Middle frontal gyrus (tissue), 1 donor: ENCODE data around the gene PRRC2B.
"Not testable (repeated sequence)": the region's sequence is repeated elsewhere in the genome, so short reads cannot be mapped to it uniquely, and the experiment has no call there.

Experiments
- DNase-seq: peaks from one replicate; pipeline ENCODE4 v3.0.0-alpha.2; 2015; ENCODE audit warnings: low spot score; ENCODE audit errors: extremely low spot score

Gene PRRC2B

DNA sequence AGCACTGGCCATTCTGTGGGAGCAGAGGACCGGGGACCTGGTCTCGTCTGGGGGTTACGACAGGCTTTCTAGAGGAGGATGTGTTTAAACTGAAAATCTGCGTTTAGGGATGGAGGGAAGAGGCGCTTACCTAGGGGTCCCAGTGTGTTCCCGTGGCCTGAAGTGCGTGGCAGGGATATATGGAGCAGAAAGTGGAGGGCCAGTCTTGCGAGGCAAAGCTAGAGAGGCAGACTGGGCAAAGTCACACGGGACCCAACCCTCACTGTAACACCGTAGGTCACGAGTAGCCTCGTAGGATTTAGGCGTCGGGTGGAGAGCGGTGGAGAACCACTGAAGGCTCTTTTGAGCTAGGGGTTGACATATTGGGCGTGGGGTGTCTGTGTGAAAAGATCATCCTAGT, 76.1 kb downstream of the PRRC2B start:
- DNase-seq, result no peak

DNA sequence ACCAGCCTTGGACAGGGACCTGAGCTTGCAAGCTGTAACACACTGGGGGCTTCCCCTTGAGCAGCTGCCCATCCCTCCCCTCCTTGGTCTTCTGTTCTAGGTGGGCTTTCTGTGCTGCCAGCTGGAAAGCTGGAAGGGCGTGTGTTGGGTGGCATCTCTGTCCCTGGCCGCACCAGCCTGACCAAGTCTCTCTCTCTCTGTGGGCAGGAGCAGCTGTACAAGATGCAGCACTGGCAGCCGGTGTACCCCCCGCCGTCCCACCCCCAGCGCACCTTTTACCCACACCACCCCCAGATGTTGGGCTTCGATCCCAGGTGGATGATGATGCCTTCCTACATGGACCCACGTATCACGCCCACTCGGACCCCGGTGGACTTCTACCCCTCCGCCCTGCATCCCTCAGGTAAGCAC, 76.7 kb downstream of the PRRC2B start:
- no peak for DNase-seq

DNA sequence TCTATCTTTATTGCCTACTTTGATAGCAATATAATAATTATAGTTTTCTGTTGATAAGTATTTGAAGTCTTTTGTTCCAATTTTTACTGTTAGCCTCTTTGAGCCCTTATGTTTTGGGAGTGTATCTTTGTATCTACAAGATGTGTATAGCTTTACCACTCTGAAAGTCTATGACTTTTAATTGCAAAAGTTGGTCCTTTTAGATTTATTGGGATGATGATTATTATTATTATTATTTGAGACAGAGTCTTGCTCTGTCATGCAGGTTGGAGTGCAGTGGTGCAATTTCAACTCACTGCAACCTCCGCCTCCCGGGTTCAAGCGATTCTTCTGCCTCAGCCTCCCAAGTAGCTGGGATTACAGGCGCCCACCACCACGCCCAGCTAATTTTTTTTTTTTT, 78.2 kb downstream of the PRRC2B start:
- DNase-seq, result not testable (repeated sequence)

DNA sequence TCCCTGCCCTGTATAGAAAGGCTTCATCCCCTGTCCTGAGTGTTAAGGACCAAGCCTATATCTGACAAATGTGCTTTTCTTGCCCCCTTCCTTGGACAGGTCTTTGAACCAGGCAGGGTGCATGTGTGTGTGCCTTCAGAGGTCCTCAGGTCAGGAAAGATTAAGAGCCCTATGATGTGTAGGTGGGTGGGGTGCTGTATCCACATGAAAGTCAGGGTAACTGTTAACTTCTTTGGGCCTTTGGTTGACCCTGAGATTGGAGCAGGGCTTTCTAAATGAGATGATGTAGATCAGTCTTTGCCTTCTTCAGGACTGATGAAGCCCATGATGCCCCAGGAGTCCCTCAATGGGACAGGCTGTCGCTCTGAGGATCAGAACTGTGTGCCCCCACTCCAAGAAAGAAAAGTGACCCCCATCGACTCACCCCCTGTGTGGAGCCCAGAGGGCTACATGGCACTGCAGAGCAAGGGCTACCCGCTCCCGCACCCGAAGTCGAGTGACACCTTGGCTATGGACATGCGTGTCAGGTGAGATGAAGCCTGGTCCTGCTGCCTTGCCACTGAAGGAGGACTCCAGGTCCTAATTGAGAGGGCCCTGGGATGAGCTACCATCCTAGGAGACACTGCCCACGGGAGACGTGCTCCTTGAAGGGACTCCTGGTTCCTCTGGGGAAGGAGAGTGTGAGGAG, 79.5 kb downstream of the PRRC2B start:
- DNase-seq, result no peak

DNA sequence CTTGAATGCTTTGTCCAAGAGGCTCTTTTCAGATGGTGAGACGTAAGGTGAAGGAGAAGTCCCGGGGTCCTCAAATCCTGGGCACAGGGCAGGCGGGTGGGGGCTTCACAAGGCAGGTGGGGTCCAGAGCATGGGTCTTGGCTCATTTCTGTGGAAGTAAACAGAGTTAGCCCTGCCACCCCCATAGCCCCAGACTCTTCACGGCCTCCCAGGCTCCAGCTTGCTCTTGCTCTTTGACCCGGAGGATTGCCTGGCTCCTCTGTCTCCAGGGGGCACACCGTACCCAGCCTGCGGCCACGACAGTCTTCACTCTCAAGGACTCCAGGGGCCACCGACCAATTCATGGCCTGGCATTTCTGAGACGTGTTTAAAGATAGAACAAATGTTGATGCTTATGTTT, 80.0 kb downstream of the PRRC2B start:
- DNase-seq, result no peak

DNA sequence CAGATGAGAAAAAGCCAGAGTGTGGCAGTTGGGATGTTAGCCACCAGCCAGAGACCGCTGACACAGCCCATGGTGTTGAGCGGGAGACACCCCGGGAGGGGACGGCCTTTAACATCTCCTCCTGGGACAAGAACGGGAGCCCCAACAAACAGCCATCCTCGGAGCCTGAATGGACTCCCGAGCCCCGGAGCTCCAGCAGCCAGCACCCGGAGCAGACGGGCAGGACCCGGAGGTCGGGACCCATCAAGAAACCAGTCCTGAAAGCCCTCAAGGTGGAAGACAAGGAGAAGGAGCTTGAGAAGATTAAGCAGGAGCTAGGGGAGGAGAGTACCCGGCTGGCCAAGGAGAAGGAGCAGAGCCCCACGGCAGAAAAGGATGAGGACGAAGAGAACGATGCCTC, 80.8 kb downstream of the PRRC2B start:
- DNase-seq, result no peak

DNA sequence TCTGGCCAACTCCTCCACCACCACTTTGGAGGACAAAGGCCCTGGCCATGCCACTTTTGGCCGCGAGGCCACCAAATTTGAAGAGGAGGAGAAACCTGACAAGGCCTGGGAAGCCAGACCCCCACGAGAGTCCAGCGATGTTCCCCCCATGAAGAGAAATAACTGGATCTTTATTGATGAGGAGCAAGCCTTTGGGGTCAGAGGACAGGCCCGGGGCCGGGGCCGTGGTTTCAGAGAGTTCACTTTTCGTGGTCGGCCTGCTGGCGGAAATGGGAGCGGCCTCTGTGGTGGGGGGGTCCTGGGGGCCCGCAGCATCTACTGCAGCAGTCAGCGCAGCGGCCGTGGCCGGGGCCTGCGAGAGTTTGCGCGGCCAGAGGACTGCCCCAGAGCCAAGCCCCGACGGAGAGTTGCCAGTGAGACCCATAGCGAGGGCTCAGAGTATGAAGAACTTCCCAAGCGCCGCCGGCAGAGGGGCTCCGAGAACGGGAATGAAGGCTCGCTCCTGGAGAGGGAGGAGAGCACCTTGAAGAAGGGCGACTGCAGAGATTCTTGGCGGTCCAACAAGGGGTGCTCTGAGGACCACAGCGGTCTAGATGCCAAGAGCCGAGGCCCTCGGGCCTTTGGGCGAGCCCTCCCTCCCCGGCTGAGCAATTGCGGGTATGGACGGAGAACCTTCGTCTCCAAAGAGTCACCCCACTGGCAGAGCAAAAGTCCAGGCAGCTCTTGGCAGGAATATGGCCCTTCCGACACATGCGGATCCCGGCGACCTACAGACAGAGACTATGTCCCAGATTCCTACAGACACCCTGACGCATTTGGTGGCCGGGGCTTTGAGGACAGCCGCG, 81.4 kb downstream of the PRRC2B start:
- no peak for DNase-seq

DNA sequence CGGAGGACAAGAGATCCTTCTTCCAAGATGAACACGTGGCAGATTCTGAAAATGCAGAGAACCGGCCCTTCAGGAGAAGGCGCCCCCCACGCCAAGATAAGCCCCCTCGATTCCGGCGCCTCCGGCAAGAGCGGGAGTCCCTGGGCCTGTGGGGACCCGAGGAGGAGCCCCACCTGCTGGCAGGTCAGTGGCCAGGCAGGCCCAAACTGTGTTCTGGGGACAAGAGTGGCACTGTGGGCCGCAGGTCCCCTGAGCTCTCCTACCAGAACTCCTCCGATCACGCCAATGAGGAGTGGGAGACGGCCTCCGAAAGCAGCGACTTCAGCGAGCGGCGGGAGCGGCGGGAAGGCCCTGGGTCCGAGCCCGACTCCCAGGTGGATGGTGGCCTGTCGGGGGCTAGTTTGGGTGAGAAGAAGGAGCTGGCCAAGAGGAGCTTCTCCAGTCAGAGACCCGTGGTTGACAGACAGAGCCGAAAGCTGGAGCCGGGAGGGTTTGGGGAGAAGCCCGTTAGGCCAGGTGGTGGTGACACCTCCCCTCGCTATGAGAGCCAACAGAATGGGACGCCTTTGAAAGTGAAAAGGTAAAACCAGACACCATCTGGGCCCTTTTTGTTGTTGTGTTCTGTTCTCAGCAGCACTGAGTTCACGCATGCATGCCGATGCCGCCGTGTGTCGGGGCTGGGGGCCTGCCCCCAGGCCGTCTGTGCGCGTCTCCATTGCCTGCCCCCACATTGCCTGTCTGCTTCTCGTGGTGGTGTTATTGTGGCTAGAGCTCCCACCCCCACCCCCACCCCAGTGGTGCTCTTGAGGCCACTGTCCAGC, 82.3 kb downstream of the PRRC2B start:
- DNase-seq, result no peak

DNA sequence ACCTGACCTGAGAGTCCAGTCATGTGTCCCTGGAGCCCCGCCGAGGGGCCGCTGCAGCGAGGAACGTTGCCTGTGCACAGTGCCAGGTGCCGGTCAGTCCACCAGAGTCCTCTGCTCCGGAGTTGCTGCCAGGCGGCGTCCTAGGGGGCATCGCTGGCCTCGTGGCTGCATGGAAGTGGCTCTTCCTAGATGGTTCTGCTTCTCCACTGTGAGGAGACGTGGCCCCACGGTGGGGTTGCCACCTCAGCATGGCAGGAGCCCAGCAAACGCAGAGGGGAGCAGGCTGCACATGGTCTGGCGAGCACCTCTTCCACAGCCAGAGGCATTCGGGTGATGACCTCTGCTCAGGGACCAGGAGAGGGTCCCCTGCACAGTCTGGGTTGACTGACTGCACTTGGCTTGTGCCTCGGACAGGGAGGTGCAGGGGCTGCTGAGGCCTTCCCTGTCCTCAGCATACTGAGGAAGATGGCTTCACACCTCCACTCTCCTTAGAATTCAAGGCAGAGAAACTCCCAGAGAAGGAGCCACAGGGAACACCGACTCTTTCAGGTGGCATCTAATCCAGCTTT, 83.0 kb downstream of the PRRC2B start:
- no peak for DNase-seq

DNA sequence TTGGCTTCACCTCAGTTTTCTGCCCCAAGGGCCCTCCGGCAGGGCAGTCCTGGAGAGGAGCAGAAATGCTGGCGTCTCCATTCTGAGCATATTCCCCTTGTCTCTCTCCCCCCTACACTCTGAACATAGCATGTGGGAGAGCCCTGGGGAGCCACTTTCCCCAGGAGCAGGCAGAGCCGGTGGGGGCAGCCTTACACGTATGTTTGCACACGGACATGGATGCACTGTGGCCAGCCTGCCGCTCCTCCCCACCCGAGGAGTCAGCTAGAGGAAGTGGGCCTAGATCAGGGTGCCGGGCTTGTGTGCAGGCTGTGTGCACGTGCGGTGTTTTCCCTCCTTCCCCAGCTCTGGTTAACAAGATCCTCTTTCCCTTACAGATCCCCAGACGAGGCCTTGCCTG, 83.5 kb downstream of the PRRC2B start:
- DNase-seq, result no peak

DNA sequence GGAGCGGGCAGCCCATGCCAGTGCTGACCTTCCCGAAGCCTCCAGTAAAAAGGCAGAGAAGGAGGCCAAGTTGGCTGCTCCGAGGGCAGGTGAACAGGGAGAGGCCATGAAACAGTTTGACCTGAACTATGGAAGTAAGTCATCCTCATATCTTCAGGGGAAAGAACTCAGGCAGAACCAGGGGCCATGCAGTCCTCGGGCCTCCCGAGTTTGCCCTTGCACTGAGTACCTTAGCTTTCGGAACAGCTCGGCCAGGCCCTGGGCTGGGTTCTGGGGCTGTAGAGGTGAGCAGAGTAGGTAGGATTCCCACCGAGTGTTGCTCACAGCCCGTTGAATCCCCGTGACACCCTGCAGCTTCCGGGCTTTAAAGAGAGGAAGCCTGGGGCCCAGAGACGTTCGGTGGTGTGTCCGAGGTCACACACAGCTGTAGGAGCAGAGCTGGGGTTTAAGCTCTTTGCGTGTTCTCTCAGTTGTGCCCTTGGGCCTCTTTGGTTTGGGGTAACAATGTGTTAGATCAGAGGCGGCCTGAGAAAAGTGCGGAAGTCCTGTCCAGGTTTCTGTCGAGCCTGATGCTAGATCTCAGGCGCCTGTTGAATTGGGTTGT, 84.0 kb downstream of the PRRC2B start:
- DNase-seq, result no peak

DNA sequence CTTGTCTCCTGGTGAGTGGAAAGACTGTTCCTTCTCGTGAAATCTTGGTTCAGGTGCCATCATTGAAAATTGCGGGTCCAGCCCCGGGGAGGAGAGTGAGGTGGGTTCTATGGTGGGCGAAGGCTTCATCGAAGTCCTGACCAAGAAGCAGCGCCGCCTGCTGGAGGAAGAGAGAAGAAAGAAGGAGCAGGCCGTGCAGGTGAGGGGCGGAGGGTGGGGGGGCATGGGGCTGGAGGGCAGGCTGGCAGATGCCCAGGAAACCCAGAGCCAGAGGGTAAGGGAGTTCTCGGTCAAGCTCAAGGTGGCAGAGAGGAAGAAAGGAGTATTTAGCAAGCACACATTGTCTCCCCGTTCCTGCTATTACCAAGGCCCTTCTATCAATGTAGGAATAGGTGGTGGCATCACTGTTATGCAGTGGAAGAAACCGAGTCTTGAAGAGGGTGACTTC, 84.6 kb downstream of the PRRC2B start:
- no peak for DNase-seq

DNA sequence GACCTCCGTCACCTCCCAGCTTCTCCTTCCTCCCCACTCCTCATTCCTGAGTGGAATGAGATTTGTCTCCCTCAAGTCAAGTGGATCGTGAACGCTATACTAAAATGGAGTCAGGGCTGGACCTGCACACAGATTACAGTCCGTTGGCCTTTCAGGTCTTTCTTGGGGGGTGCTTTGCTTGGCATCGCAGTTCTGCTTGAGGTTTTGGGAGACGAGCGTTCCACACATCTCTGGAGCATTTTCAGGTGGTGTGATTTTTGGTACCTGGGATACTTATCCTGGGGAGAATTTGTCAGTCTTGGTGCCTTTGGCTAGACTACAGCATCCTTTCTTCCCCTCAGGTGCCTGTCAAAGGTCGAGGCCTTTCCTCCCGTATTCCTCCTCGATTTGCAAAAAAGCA, 85.0 kb downstream of the PRRC2B start:
- DNase-seq, result no peak

DNA sequence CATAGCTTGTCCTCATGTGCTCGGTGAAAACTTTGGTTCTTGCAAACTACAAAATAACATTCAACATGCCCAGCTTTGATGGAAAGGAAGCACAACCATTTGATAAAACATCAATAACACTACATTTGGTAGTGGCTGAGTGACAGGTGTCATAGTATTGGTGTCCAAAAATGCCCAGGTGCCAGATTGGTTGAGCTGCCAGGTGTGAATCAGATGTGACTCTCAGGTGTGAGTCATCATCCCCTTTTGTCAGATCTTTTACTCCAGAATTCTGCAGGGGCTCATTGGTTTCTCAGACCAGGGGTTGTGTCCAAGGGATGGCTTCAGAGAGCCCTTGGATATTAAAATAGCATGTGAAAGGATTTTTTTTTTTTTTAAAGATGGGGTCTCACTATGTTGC, 86.4 kb downstream of the PRRC2B start:
- DNase-seq, result no peak

DNA sequence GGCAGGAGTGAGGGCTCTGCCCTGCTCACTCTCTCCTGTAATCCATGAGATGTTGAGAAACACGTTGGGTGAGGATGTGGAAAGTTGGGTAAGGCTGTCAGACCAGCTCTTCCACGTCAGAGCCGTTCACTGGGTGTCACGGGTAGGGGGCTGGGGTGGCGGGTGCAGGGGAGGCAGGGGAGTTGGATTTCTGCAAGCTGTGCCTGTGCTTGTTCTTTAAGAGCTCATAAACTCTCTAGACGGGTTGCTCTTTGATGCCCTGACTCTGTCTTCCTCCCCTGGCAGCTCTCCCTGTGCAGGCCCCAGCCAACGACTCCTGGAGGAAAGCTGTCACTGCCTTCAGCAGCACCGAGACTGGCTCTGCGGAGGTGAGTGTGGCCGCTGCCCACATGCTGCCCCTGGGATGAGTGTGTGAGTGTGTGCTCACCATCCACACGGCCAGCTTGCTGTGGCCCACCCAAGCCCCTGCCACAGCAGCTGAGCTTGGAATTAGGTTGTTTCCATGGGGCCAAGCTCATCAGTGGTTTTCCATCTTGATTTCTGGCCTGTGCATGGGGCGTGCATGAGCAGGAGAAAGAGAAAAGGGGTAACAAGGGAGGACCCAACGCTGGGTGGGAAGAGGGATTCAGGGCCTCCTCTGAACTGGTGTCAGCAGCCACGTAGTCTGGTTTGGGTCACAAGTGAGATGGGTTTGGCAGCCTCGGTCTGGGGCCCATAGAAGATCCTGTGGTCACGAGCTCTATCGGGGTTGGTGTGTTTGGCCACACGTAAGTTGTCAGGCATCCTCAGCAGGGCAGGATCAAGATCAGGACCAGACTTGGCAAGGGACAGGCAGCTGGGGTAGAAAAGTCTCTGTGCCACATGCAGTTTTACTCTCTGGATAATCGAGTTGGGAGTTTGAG, 87.8 kb downstream of the PRRC2B start:
- no peak for DNase-seq

DNA sequence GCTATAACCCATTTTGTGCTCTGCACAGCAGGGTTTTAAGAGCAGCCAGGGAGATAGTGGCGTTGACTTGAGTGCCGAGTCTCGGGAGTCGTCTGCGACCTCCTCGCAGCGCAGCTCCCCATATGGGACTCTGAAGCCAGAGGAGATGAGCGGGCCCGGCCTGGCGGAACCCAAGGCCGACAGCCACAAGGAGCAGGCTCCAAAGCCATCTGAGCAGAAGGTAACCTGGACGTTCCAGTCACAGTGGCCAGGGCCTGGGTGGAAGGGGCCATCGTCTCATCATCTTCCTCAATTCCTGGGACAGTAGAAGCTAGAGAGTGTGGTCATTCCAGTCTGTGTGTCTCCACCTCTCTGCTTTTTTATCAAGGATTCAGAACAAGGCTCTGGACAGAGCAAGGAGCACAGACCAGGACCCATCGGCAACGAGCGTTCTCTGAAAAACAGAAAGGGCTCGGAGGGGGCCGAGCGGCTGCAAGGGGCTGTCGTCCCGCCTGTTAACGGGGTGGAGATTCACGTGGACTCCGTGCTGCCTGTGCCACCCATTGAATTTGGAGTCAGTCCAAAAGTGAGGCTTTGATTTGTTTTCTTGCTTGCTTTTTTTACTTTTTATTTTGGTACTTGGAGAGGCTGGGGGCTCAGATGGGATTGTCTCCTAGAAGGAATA, 88.6 kb downstream of the PRRC2B start:
- no peak for DNase-seq

DNA sequence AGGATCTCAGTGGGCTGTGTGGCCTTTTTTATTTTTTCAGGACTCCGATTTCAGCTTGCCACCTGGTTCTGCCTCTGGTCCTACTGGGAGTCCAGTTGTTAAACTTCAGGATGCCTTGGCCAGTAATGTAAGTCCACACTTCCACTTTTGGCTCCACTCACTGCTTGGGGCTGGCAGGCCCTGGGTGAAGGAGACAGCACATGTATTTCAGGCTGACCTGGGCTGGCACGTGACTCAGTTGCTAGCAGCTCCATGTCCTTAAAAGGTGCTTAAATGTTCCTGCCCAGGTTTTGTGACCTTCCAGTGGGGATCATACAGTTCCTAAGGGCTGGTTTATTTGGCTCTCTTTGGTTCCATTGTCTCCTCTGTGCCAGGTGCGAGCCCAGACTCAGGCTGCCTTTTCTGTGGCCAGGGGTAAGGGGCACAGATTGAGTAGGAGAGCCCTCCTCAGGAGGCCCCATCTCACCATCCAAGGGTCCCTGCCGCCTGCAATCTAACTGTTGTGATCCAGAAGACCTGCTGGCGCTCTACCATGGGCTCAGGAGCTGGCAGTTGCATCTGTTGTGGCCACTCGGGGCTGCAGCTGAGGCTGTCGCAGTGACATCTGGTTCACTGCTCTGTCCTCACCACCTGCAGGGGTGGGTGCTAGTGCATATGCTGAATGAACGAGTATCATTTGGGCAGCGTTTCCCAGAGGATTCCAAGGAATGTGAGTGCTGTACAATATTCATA, 89.6 kb downstream of the PRRC2B start:
- DNase-seq, result no peak

DNA sequence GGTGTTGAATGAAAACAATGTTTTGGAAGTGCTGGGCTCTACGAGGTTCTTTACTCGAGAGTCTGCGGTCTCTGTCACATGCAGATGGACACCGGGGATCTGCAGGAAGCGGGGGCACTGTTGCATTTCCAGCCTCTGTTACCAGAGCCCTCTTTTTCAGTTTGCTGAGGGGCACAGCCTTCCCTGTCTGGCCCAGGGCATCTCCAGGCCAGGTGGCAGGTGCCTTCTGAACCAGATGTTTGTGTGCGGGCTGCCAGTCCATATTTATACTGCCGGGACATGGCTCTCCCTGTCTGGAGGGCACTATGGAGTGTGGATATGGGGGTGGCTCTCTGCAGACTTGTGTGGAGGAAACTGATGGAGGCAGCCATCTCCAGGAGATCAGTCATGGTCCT, 90.2 kb downstream of the PRRC2B start:
- no peak for DNase-seq

DNA sequence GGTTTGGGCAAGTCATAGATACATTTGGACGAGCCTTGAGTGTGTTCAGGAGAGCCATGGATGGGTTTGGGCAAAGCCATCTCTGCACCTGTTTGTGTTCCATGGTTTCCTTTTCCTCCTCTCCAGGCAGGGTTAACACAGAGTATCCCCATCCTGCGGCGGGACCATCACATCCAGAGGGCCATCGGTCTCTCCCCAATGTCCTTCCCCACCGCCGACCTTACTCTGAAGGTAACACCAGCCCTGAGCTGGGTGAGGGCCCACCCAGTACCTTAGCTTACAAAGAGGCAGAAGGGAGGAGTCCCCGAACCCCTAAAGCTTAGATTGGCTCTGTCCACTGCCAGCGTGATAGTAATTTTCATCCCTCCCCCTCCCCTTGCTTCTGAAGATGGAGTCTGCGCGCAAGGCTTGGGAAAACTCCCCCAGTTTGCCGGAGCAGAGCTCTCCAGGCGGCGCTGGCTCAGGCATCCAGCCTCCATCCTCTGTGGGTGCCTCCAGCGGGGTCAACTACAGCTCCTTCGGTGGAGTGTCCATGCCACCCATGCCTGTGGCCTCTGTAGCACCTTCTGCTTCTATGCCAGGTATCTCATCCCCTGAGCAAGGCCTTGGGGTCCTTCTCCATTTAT, 90.8 kb downstream of the PRRC2B start:
- DNase-seq, result no peak
